Measurements from ENCODE around the gene ZNF740. TPM values are rescaled to one million over a fixed set of nuclear protein-coding genes. Genes with fewer than 3 reads are reported as not detected.

The ZNF740 gene
- total RNA-seq, 1 experiment from 2014 or later: 41.2 TPM

GRCh38 chr12:53217051-53217930, 36.8 kb downstream of the ZNF740 start:
- H3K9me3 ChIP-seq (ENCODE audit: control insufficient read depth, low read depth, low read length): no peaks in the 10 kb centered on the region
- H4K8ac ChIP-seq (replicated peaks; ENCODE audit: insufficient read length, low read depth, low read length): no peak overlapping the region
- no peak overlapping the region for H3K18ac ChIP-seq (ENCODE audit: insufficient read length, low read depth, low read length)
- H4K5ac ChIP-seq (ENCODE audit: insufficient read length, low read depth, low read length): no peak overlapping the region
- H3K79me1 ChIP-seq (ENCODE audit: insufficient read depth, low read depth, low read length, poor library complexity, severe bottlenecking): no peaks in the 10 kb centered on the region
- H3K23ac ChIP-seq (ENCODE audit: insufficient read length, low read depth, low read length): no peak overlapping the region
- peak; percentile 88 for DNase-seq
- H3K27me3 ChIP-seq (ENCODE audit: insufficient read depth, low read length): peaks cover 3% of the 10 kb centered on the region; the same call in 1 of the 2 replicates
- H2AK5ac ChIP-seq (ENCODE audit: insufficient read length, low read length): no peak overlapping the region
- Mint-ChIP-seq H3K27me3 (ENCODE audit: low read depth) (peaks cover 17% of the 10 kb centered on the region), H3K27ac (peak overlapping the region; percentile 85 to 98 (median 92)), H3K36me3 (ENCODE audit: insufficient read depth in 1 of 3, low read depth in 3 of 3) (peaks cover 14 to 37% (median 32%) of the 10 kb centered on the region in 3 experiments; a peak in 6 of 7 replicates), H3K4me1 (peaks cover 66 to 72% of the 10 kb centered on the region in 2 experiments), H3K9me3 (no peaks in the 10 kb centered on the region; a peak in 2 of 5 replicates), H3K4me3 (peak overlapping the region; percentile 86 to 94)
- TF ChIP-seq, protein P1, sequence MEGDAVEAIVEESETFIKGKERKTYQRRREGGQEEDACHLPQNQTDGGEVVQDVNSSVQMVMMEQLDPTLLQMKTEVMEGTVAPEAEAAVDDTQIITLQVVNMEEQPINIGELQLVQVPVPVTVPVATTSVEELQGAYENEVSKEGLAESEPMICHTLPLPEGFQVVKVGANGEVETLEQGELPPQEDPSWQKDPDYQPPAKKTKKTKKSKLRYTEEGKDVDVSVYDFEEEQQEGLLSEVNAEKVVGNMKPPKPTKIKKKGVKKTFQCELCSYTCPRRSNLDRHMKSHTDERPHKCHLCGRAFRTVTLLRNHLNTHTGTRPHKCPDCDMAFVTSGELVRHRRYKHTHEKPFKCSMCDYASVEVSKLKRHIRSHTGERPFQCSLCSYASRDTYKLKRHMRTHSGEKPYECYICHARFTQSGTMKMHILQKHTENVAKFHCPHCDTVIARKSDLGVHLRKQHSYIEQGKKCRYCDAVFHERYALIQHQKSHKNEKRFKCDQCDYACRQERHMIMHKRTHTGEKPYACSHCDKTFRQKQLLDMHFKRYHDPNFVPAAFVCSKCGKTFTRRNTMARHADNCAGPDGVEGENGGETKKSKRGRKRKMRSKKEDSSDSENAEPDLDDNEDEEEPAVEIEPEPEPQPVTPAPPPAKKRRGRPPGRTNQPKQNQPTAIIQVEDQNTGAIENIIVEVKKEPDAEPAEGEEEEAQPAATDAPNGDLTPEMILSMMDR (conservative IDR thresholded peaks at IDR 0.05): no peak
- H2BK15ac ChIP-seq (ENCODE audit: low read depth, low read length): no peak overlapping the region
- no peak overlapping the region for H3K4ac ChIP-seq (ENCODE audit: low read depth, low read length)
- H2BK20ac ChIP-seq (ENCODE audit: low read depth, low read length, poor library complexity, severe bottlenecking): no peak overlapping the region
- no peak overlapping the region for H3K14ac ChIP-seq (ENCODE audit: insufficient read depth, low read length)
- H3K27ac ChIP-seq (ENCODE audit: insufficient read length, low read depth, low read length): peak overlapping the region; percentile 20
- H3K79me2 ChIP-seq (ENCODE audit: insufficient read depth, low read length): peaks cover 4% of the 10 kb centered on the region; the same call in 1 of the 2 replicates
- no peak overlapping the region for H4K91ac ChIP-seq (ENCODE audit: insufficient read length, low read depth, low read length)
- peaks cover 33% of the 10 kb centered on the region; the same call in 1 of the 2 replicates for H3K4me1 ChIP-seq (ENCODE audit: insufficient read depth, low read length)
- no peak overlapping the region for H2AFZ ChIP-seq (ENCODE audit: low read length)
- no peak overlapping the region for H3T11ph ChIP-seq (ENCODE audit: low read length)
- no peak overlapping the region for H3K56ac ChIP-seq (ENCODE audit: insufficient read length, low read depth, low read length)
- H2BK5ac ChIP-seq (ENCODE audit: insufficient read length, low read length): no peak overlapping the region
- H3K4me2 ChIP-seq (ENCODE audit: insufficient read depth, insufficient read length, low read length): peak overlapping the region; percentile 99
- no peak overlapping the region for H3K9ac ChIP-seq (ENCODE audit: extremely low read depth, insufficient read length, low read length)
- H2BK120ac ChIP-seq (ENCODE audit: low read depth, low read length, poor library complexity, severe bottlenecking): no peak overlapping the region
- peaks cover 22% of the 10 kb centered on the region for H3K23me2 ChIP-seq (ENCODE audit: insufficient read length, low read depth, low read length, poor library complexity, severe bottlenecking)
- H2BK12ac ChIP-seq (ENCODE audit: insufficient read length, low read depth, low read length): no peak overlapping the region
- no CpG with 5 or more reads among the region's 19 CpGs for WGBS (ENCODE audit: extremely low coverage, insufficient read length, low lambda C conversion rate)
- H4K20me1 ChIP-seq (ENCODE audit: control insufficient read depth, insufficient read depth, insufficient read length): no peaks in the 10 kb centered on the region
